ENCODE data around the gene TCOF1.

GRCh38 chr5:150317048-150318003 lies 40.2 kb upstream of the TCOF1 start:
- TF ChIP-seq ARNTL (CRISPR knock-in tag; IDR thresholded peaks at IDR 0.05; ENCODE audit: borderline replicate concordance, low read depth), result no peak
- peak; percentile 27; the same call in 1 of the 2 replicates for TF ChIP-seq SNAI2 (CRISPR knock-in tag; IDR thresholded peaks at IDR 0.05)
- TF ChIP-seq ESRRG (CRISPR knock-in tag; IDR thresholded peaks at IDR 0.05), result no peak
- no peak for TF ChIP-seq ZNF70 (CRISPR knock-in tag; IDR thresholded peaks at IDR 0.05)
